Activated CD8-positive, alpha-beta memory T cell treated with anti-CD3 and anti-CD28 coated beads for 36 hours (primary cell): ENCODE results near the gene CLIP3. TPM values are rescaled to one million over a fixed set of nuclear protein-coding genes. Genes with fewer than 3 reads are reported as not detected.

Source experiments
- total RNA-seq, 2 experiments: library from RNA; stranded (reverse); gene quantifications; one replicate each; pipeline ENCODE4 v1.2.3, GENCODE V29; 2021

Gene CLIP3
- total RNA-seq, 2 experiments from 2014 or later = 0.06 to 0.21 TPM

Other genes with a start within 250 kb of the CLIP3 start
- not detected for gene PRODH2, start 220.0 kb downstream of the CLIP3 start, total RNA-seq
- gene NPHS1, start 180.4 kb downstream of the CLIP3 start, total RNA-seq = not detected
- 1 to 10 TPM; 1.0 TPM for gene KIRREL2, start 176.0 kb downstream of the CLIP3 start, total RNA-seq
- 1 to 10 TPM in 1 of 2 experiments, under 1 TPM in 1; 0.61 to 1.7 TPM for gene APLP1, start 164.3 kb downstream of the CLIP3 start, total RNA-seq
- 10 to 100 TPM; 80.2 to 85.9 TPM for gene NFKBID, start 132.3 kb downstream of the CLIP3 start, total RNA-seq
- 10 to 100 TPM; 63.0 to 66.2 TPM for gene HCST, start 130.3 kb downstream of the CLIP3 start, total RNA-seq
- not detected for gene TYROBP, start 124.6 kb downstream of the CLIP3 start, total RNA-seq
- gene LRFN3, start 96.5 kb downstream of the CLIP3 start, total RNA-seq = 10 to 100 TPM; 11.8 TPM
- gene SDHAF1, start 37.7 kb downstream of the CLIP3 start, total RNA-seq = 10 to 100 TPM; 22.6 to 26.0 TPM
- 1 to 10 TPM; 1.2 to 1.4 TPM for gene SYNE4, start 24.1 kb downstream of the CLIP3 start, total RNA-seq
- gene ALKBH6, start 18.7 kb downstream of the CLIP3 start, total RNA-seq = 10 to 100 TPM; 35.2 to 36.7 TPM
- 1 to 10 TPM; 2.0 TPM for gene THAP8, start 21.4 kb upstream of the CLIP3 start, total RNA-seq
- 10 to 100 TPM; 18.6 to 19.2 TPM for gene WDR62, start 22.0 kb upstream of the CLIP3 start, total RNA-seq
- not detected for gene OVOL3, start 78.3 kb upstream of the CLIP3 start, total RNA-seq
- 100 to 1,000 TPM; 109 to 130 TPM for gene POLR2I, start 82.0 kb upstream of the CLIP3 start, total RNA-seq
- gene TBCB, start 82.6 kb upstream of the CLIP3 start, total RNA-seq = 100 to 1,000 TPM; 114 to 121 TPM
- 100 to 1,000 TPM; 360 to 374 TPM for gene CAPNS1, start 107.2 kb upstream of the CLIP3 start, total RNA-seq
- gene COX7A1, start 119.6 kb upstream of the CLIP3 start, total RNA-seq = not detected
- 1 to 10 TPM; 2.0 to 2.1 TPM for gene ZNF565, start 181.8 kb upstream of the CLIP3 start, total RNA-seq
- 100 to 1,000 TPM; 117 to 122 TPM for gene ZNF146, start 182.2 kb upstream of the CLIP3 start, total RNA-seq